Pancreas (tissue), 10 donors: Measurements from ENCODE around the gene GLO1. TPM values are rescaled to one million over a fixed set of nuclear protein-coding genes. Genes with fewer than 3 reads are reported as not detected.

Experiments
- ATAC-seq, 4 donors: fragments of 200-7000 bp; cut with Tn5 transposase; one replicate each; pipeline versions ENCODE4 v1.8.0 to v1.9.1; 2020; ENCODE audit warnings: mild to moderate bottlenecking in 4 of 4, moderate library complexity in 4 of 4
- DNase-seq, 6 donors: peaks; one replicate each; pipeline ENCODE4 v3.0.0-alpha.2; 2020
- FAIRE-seq: peaks from 2 replicates; lab custom pipeline; 2012; peaks lifted over from hg19 to GRCh38; lab: Jason Lieb, UNC
- H3K27ac ChIP-seq, 4 donors: fragments of 200-600 bp; sonication (generic); 1 replicate in 3 of 4; 2 replicates in 1 of 4; pipeline versions ENCODE4 v1.5.0 to v1.8.0; 2020
- H3K27me3 ChIP-seq, 4 donors: fragments of 200-600 bp; one replicate each; pipeline ENCODE4 v1.8.0; 2021
- H3K36me3 ChIP-seq, 3 donors: fragments of 200-600 bp; sonication (generic) in 1 of 3; one replicate each; pipeline versions ENCODE4 v1.5.0 to v1.8.0; 2020 to 2021
- H3K4me1 ChIP-seq, 3 donors: fragments of 200-600 bp; one replicate each; pipeline ENCODE4 v1.8.0; 2021
- H3K4me3 ChIP-seq, 4 donors: fragments of 200-600 bp; sonication (generic) in 2 of 4; one replicate each; pipeline versions ENCODE4 v1.5.0 to v1.8.0; 2020 to 2021
- H3K9me3 ChIP-seq, 4 donors: fragments of 200-600 bp; one replicate each; pipeline ENCODE4 v1.8.0; 2021
- WGBS, 2 donors: extraction: QIAGEN DNeasy Blood & Tissue Kit; methylation state at CpG; one replicate each; pipeline ENCODE4 v1.1.7; 2013; 5-methylcytosine and 5-hydroxymethylcytosine counted together
- intact Hi-C, 3 donors: fragments of 100-400 bp; cut with DNase I; formaldehyde crosslinking; loops; one replicate each; pipeline versions ENCODE4 v1.11.1 to v1.14.2; 2022
- polyA plus RNA-seq, 2 donors: library from polyadenylated mRNA; stranded (reverse); fragments of 200-250 nt; gene quantifications; one replicate each; pipeline ENCODE4 v1.2.3, GENCODE V29; 2013
- total RNA-seq, 6 donors: library from RNA; stranded (reverse); fragmentation: NEBNext Ultra II Directional in 4 of 6; extraction: Animal tissue kit (Norgen Biotek cat#: 25700) in 4 of 6; gene quantifications; one replicate each; pipeline versions ENCODE4 v1.2.1 to v1.2.4, GENCODE V29; 2021 to 2023
- TF ChIP-seq, protein P1 (sequence below), 4 donors: fragments of 200-600 bp; sonication (generic) in 3 of 4; IDR thresholded peaks; one replicate each; pipeline versions ENCODE4 v1.5.0 to v1.8.0; 2021; ENCODE audit warnings: antibody characterized with exemption in 4 of 4
- donor health status: healthy with polysubstance abuse.
- donor health status: DM: no; HTN: no; CAD: no; lungs with moderate emphysema.
- donor health status: DM: no; HTN: no; CAD: no.
- donor health status: control.
- donor health status: control.
- donor health status: Bipolar disorder and iron deficiency.
- donor health status: DM: yes; HTN: yes; CAD: no.
- donor health status: DM: no; HTN: no; CAD: no.
- donor health status: DM: no; HTN: no; CAD: no.
- donor health status: DM: yes; HTN: yes; CAD: no.

GLO1 gene
- total and polyA plus RNA-seq, 8 donors: 16.6 to 36.5 (median 24.2) TPM

GRCh38 chr6:38686270-38687042 is 16.5 kb downstream of the GLO1 start:
- H3K4me1 ChIP-seq: peaks cover 0 to 6% (median 0%) of the 10 kb centered on the region in 3 donors
- TF ChIP-seq, protein P1, sequence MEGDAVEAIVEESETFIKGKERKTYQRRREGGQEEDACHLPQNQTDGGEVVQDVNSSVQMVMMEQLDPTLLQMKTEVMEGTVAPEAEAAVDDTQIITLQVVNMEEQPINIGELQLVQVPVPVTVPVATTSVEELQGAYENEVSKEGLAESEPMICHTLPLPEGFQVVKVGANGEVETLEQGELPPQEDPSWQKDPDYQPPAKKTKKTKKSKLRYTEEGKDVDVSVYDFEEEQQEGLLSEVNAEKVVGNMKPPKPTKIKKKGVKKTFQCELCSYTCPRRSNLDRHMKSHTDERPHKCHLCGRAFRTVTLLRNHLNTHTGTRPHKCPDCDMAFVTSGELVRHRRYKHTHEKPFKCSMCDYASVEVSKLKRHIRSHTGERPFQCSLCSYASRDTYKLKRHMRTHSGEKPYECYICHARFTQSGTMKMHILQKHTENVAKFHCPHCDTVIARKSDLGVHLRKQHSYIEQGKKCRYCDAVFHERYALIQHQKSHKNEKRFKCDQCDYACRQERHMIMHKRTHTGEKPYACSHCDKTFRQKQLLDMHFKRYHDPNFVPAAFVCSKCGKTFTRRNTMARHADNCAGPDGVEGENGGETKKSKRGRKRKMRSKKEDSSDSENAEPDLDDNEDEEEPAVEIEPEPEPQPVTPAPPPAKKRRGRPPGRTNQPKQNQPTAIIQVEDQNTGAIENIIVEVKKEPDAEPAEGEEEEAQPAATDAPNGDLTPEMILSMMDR (IDR thresholded peaks at IDR 0.05): no peak
- H3K27ac ChIP-seq: no peak overlapping the region
- FAIRE-seq: no peak
- intact Hi-C loops: no loop called here
- 73 to 80% methylated on average over 4 of the region's 4 CpGs for WGBS, 2 donors
- peaks cover 0 to 2% (median 0%) of the 10 kb centered on the region in 4 donors for H3K9me3 ChIP-seq
- no peak for ATAC-seq
- no peaks in the 10 kb centered on the region for H3K27me3 ChIP-seq
- no peaks in the 10 kb centered on the region for H3K36me3 ChIP-seq
- H3K4me3 ChIP-seq: no peak overlapping the region
- DNase-seq: no peak

DNA sequence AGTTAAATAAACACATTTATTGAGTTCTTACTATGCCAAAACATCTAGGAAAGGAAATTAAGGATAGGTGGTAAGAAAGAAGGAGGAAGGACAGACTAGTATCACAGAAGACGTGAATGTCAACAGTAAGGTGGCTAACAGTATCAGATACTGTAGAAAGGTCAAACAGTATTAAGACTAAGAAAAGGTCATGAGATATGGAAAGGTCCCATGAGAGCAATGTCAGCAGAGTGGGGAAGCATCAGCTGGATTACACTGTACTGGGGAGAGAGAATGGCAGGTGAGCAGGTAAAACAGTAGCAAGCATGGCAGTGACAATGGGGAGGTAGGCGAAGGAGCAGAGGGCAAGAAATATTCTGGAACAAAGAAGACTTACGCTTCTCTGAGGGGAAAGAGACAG is 18.0 kb downstream of the GLO1 start:
- 81 to 84% methylated on average over 3 of the region's 3 CpGs for WGBS, 2 donors
- Histone ChIP-seq H3K36me3 (no peaks in the 10 kb centered on the region), H3K9me3 (peaks cover 0 to 2% (median 0%) of the 10 kb centered on the region in 4 donors), H3K4me1 (peaks cover 0 to 6% (median 0%) of the 10 kb centered on the region in 3 donors), H3K27ac (no peak overlapping the region), H3K27me3 (no peaks in the 10 kb centered on the region), H3K4me3 (no peak overlapping the region)
- no peak for ATAC-seq
- no peak for DNase-seq
- no peak for FAIRE-seq
- intact Hi-C loops: no loop called here
- TF ChIP-seq, protein P1 (IDR thresholded peaks at IDR 0.05): no peak

DNA sequence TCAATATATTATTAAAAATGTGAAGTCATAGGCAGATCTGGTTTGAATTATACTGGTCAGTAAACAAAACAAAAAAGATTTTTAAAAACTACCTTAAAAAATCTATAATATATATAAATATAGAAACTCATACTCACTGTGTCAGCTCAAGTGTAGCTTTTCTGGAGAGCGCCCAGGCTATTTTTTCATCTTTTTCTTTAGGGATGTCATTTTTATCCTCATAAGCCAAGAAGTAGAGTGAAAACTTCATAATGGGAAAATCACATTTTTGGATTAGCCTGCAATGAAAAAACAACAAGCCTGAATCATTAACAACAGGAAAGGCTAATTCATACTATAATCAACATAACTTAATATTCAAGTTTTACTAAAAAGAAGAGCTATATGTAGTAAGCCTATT is 18.7 kb downstream of the GLO1 start:
- FAIRE-seq (peak; percentile 37), ATAC-seq (no peak), DNase-seq (no peak)
- Histone ChIP-seq H3K27ac (no peak overlapping the region), H3K36me3 (no peaks in the 10 kb centered on the region), H3K9me3 (peaks cover 0 to 2% (median 0%) of the 10 kb centered on the region in 4 donors), H3K4me1 (peaks cover 0 to 6% (median 0%) of the 10 kb centered on the region in 3 donors), H3K27me3 (no peaks in the 10 kb centered on the region), H3K4me3 (no peak overlapping the region)
- WGBS, 2 donors: 95% methylated on average over 1 of the region's 1 CpG
- intact Hi-C loops: no loop called here
- TF ChIP-seq, protein P1 (IDR thresholded peaks at IDR 0.05): no peak

- Histone ChIP-seq H3K9me3 (peaks cover 0 to 2% (median 0%) of the 10 kb centered on the region in 4 donors), H3K4me1 (peaks cover 2 to 12% (median 5%) of the 10 kb centered on the region in 3 donors), H3K27me3 (no peaks in the 10 kb centered on the region), H3K27ac (no peak overlapping the region), H3K36me3 (no peaks in the 10 kb centered on the region), H3K4me3 (no peak overlapping the region)
- intact Hi-C loops: no loop called here
- DNase-seq (no peak), ATAC-seq (no peak), FAIRE-seq (no peak)
- TF ChIP-seq, protein P1 (IDR thresholded peaks at IDR 0.05): no peak
- 96 to 99% methylated on average over 2 of the region's 2 CpGs for WGBS, 2 donors
Measured at GRCh38 chr6:38681850-38682249, 21.1 kb downstream of the GLO1 start.

DNA sequence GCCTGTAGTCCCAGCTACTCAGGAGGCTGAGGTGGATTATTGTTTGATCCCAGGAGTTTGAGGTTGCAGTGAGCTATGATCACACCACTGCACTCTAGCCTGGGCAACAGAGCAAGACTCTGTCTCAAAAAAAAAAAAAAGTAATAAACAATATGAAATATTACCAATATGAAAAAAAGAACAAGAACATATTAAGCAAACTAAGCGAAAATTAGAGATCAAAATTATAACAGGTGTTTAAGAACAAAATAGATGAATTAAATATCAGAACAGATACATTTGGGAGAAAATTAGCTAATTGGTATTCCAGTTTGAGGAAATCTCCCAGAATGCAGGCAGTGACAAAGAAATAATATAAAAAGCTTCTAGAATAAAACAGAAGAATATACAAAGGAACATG is 23.3 kb downstream of the GLO1 start:
- peaks cover 0 to 1% (median 0%) of the 10 kb centered on the region in 4 donors for H3K9me3 ChIP-seq
- 91 to 100% methylated on average over 1 of the region's 1 CpG for WGBS, 2 donors
- H3K4me3 ChIP-seq: no peak overlapping the region
- peaks cover 0 to 5% (median 0%) of the 10 kb centered on the region in 3 donors for H3K36me3 ChIP-seq
- no peak overlapping the region for H3K27ac ChIP-seq
- ATAC-seq (no peak), DNase-seq (no peak), FAIRE-seq (no peak)
- intact Hi-C loops: no loop called here
- peaks cover 8 to 11% (median 10%) of the 10 kb centered on the region in 3 donors for H3K4me1 ChIP-seq
- TF ChIP-seq, protein P1 (IDR thresholded peaks at IDR 0.05): no peak
- no peaks in the 10 kb centered on the region for H3K27me3 ChIP-seq
